Transverse colon (tissue), 3 donors: Measurements from ENCODE around the gene ZBTB26.

ENCODE experiments used
- POLR2A ChIP-seq: fragments of 450-650 bp; IDR thresholded peaks from one replicate; pipeline ENCODE4 v1.6.1; 2016; ENCODE audit warnings: antibody characterized with exemption, mild to moderate bottlenecking, moderate library complexity
- TF ChIP-seq, protein P1 (sequence below), 5 experiments: fragments of 200-600 bp in 3 of 5; fragments of 450-650 bp in 2 of 5; sonication (generic) in 3 of 5; IDR thresholded peaks; 1 replicate in 2 of 5; 2 replicates in 3 of 5; pipeline ENCODE4 v1.5.1; 2016 to 2017; ENCODE audit warnings: antibody characterized with exemption in 5 of 5, inconsistent platforms in 3 of 5, mild to moderate bottlenecking in 2 of 5, moderate library complexity in 1 of 5

DNA sequence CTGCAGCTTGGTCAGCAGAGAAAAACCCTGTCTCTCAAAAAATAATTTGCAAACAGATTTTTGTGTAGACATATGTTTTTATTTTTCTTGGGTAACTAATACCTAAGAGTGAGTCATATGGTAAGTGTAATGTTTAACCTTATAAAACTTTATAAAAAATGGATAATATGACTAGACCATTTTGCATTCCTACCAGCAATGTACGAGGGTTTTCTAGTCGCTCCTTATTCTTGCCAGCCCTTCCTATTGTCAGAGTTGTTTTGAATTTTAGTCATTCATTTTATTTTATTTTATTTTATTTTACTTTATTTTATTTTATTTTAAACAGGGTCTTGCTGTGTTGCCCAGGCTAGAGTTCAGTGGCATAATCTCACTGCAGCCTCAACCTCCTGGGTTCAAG lies 47.3 kb upstream of the ZBTB26 start:
- no peak for TF ChIP-seq POLR2A
- TF ChIP-seq, protein P1, sequence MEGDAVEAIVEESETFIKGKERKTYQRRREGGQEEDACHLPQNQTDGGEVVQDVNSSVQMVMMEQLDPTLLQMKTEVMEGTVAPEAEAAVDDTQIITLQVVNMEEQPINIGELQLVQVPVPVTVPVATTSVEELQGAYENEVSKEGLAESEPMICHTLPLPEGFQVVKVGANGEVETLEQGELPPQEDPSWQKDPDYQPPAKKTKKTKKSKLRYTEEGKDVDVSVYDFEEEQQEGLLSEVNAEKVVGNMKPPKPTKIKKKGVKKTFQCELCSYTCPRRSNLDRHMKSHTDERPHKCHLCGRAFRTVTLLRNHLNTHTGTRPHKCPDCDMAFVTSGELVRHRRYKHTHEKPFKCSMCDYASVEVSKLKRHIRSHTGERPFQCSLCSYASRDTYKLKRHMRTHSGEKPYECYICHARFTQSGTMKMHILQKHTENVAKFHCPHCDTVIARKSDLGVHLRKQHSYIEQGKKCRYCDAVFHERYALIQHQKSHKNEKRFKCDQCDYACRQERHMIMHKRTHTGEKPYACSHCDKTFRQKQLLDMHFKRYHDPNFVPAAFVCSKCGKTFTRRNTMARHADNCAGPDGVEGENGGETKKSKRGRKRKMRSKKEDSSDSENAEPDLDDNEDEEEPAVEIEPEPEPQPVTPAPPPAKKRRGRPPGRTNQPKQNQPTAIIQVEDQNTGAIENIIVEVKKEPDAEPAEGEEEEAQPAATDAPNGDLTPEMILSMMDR (IDR thresholded peaks at IDR 0.05) = no peak
